ACC112 (cell line): ENCODE data around the gene CIAO3.

Experiments used
- H2AFZ ChIP-seq: fragments of 200-600 bp; sonication (generic); one replicate; pipeline ENCODE4 v1.6.0; 2017; ENCODE audit warnings: antibody characterized with exemption, low read length; ENCODE audit not compliant: unreplicated experiment
- H3K27ac ChIP-seq: fragments of 200-600 bp; sonication (generic); 2 replicates; pipeline ENCODE4 v1.5.1; 2014; ENCODE audit warnings: low read depth, mild to moderate bottlenecking, antibody characterized with exemption, low read length, moderate library complexity
- H3K27me3 ChIP-seq: fragments of 200-600 bp; sonication (generic); 2 replicates; pipeline ENCODE4 v1.6.1; 2014; ENCODE audit warnings: mild to moderate bottlenecking, antibody characterized with exemption, low read length, moderate library complexity, mixed read lengths; ENCODE audit not compliant: insufficient read depth
- H3K36me3 ChIP-seq: fragments of 200-600 bp; sonication (generic); 2 replicates; pipeline ENCODE4 v1.6.1; 2016; ENCODE audit warnings: mild to moderate bottlenecking, antibody characterized with exemption, low read length, moderate library complexity, mixed read lengths; ENCODE audit not compliant: insufficient read depth
- H3K4me1 ChIP-seq: fragments of 200-600 bp; sonication (generic); one replicate; pipeline ENCODE4 v1.6.1; 2016; ENCODE audit warnings: low read length, mixed read lengths; ENCODE audit not compliant: insufficient read depth, unreplicated experiment, control insufficient read depth
- H3K4me3 ChIP-seq: fragments of 200-600 bp; sonication (generic); 2 replicates; pipeline ENCODE4 v1.5.1; 2014; ENCODE audit warnings: mild to moderate bottlenecking, low read depth, low read length
- H3K79me2 ChIP-seq: fragments of 200-600 bp; sonication (generic); one replicate; pipeline ENCODE4 v1.6.0; 2016; ENCODE audit warnings: low read length; ENCODE audit not compliant: control insufficient read depth, unreplicated experiment, insufficient read depth

CIAO3 gene

GRCh38 chr16:764848-765487 is 24.2 kb upstream of the CIAO3 start:
- Histone ChIP-seq H3K4me1 (no peaks in the 10 kb centered on the region), H3K36me3 (no peaks in the 10 kb centered on the region), H3K27ac (no peak overlapping the region), H3K4me3 (no peak overlapping the region), H2AFZ (no peak overlapping the region), H3K79me2 (no peaks in the 10 kb centered on the region), H3K27me3 (no peaks in the 10 kb centered on the region)

DNA sequence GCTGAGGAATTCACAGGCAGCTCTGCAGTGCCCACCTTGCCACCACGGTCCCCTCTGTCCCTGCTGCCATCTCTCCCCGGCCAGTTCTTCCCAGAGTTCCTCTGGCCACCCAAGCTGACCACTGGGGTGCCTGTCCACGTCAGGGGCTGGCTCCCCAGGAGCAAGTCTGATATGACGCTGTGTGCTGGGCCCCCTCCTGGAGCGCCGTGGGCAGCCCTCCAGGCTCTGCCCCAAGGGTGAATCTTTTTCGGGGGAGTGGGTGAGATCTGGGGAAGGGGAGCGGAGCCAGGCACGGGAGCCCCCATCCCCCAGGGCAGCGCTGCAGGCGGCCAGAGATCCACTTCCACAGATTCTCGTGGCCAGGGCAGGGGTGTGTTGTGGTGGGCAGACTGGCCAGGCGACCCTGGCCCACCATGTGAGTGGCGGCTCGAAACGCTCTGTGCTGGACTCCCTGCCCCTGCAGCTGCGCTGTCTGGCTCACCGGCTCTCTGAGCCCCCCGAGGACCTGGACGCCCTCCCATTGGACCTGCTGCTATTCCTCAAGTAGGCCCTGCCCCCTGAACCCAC is 23.5 kb upstream of the CIAO3 start:
- no peak overlapping the region for H2AFZ ChIP-seq
- no peak overlapping the region for H3K4me3 ChIP-seq
- H3K27me3 ChIP-seq, result no peaks in the 10 kb centered on the region

DNA sequence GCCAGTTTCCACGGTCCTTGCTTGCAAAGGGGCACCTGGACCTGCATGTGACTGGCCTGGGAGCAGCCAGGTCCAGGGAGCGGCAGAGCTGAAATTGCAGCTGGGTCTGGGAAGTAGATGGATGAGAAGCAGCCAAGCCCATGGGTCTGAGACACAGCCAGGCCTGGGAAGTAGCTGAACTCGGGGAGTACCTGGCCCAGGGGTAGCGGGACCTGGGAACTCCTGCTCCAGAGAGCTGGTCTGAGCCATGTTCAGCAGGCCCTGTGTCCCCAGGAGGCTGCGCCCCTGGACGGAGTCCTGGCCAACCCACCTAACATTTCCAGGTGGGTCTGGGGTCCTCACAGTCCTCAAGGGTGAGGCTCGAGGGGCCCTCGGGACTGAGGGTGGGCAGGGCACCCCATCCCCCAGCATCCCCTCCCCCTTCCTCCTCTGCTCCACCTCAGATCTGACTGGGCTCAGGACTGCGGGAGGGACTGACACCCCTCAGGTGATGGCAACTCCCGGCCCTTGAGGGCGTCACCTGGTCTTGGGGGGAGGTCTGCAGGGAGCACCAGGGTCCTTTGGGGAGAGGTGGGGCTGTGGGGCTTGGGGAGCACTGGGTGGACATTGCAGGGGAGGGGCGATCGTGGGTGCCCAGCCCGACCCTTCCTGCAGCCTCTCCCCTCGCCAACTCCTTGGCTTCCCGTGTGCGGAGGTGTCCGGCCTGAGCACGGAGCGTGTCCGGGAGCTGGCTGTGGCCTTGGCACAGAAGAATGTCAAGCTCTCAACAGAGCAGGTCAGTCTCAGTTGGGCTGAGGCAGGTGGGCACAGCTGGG is 22.8 kb upstream of the CIAO3 start:
- no peak overlapping the region for H2AFZ ChIP-seq
- no peak overlapping the region for H3K4me3 ChIP-seq
- H3K79me2 ChIP-seq, result no peaks in the 10 kb centered on the region
- H3K27me3 ChIP-seq, result no peaks in the 10 kb centered on the region
- H3K4me1 ChIP-seq, result no peaks in the 10 kb centered on the region
- H3K36me3 ChIP-seq, result no peaks in the 10 kb centered on the region
- no peak overlapping the region for H3K27ac ChIP-seq

More for the DNA sequence above, 23.5 kb upstream of the CIAO3 start:
- H3K4me1 ChIP-seq, result no peaks in the 10 kb centered on the region
- H3K36me3 ChIP-seq, result no peaks in the 10 kb centered on the region
- H3K27ac ChIP-seq, result no peak overlapping the region
- no peaks in the 10 kb centered on the region for H3K79me2 ChIP-seq

GRCh38 chr16:762595-763268 is 21.9 kb upstream of the CIAO3 start:
- Histone ChIP-seq H3K4me1 (no peaks in the 10 kb centered on the region), H2AFZ (no peak overlapping the region), H3K4me3 (no peak overlapping the region), H3K79me2 (no peaks in the 10 kb centered on the region), H3K27ac (no peak overlapping the region), H3K27me3 (no peaks in the 10 kb centered on the region), H3K36me3 (no peaks in the 10 kb centered on the region)

DNA sequence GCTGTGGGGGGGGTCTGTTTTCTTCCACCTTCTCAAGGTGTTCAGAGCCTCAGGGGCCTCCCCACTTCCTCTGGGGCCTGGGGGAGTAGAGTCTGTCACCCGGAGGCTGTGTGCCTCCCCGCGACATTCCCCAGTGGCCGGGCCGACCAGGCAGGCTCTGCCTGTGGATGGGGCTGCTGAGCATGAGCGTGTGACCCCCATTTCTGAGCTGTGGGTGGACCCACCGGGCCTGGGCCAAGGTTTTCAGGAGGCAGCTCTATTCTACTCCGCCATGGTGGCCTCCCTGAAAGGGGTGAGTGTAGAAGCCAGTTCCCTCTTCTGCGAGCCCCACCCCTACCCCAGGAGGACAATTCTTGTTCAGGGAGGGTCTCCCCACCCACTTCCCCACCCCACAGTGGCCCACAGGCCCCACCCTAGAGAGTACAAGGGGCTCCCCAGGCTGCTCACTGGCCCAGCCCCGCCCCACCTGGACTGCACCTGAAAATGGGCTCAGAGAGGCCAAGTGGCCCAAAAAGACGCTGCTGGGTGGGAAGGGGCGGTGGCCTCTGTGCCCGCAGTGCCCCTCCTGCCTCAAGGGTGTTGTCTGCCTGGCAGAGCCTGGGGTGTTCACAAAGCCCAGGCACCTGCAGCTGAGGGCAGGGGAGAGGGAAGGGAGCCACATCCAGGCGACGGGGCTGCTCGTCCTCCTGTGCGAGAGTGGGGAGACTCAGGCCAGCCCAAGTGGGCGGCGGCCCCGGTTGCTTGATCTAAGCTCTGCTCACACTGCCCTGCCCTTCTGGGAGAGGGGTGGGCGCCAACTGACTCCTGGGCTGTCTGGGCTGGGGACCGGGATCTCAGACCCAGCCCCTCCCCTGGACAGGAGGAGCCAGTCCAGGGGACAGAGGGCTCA is 21.1 kb upstream of the CIAO3 start:
- Histone ChIP-seq H3K4me1 (no peaks in the 10 kb centered on the region), H3K79me2 (no peaks in the 10 kb centered on the region), H3K27ac (no peak overlapping the region)

DNA sequence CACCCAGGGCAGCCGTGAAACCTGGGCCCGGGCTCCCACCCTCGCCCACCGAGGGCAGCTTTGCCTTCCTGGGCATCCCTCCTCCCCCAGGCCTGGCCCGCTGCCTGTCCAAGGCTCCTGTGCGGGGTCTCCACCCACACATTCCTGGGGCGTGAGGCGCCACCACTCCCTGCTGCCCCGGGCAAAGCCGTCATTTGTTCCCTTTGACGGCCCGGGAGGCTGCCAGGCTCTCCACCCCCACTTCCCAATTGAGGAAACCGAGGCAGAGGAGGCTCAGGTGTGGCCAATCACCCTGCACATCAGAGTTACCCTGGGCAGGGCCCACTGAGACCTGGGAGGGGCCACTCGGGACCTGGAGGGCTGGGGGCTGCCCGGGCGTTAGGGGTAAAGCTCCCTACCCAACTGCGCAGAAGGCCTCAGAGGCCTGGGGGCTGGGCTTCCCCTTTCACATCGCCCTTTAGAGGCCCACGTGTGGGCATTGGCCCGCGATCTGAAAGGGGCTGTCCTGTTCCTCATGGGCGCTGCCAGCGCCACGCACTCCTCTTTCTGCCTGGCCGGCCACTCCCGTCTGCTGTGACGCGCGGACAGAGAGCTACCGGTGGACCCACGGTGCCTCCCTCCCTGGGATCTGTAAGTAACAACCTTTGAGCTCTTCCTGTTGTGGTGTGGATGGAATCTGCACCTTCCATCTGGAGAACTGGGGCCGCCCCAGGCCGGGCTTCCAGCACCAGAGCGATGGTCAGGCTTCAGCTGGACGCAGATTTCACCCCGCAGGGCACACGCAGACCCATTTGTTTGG is 19.9 kb upstream of the CIAO3 start, which contains the start of gene MSLN:
Gene MSLN (plus strand): TSS at position 190 of the 799 bp plus-strand sequence. CDS start 1,947 bp downstream, outside the sequence.
- Histone ChIP-seq H2AFZ (no peak within 1 kb of the TSS), H3K36me3 (no peaks in the 10 kb centered on the region), H3K4me3 (no peak within 1 kb of the TSS), H3K27ac (no peak within 1 kb of the TSS), H3K79me2 (no peaks in the 10 kb centered on the region), H3K27me3 (no peaks in the 10 kb centered on the region), H3K4me1 (no peaks in the 10 kb centered on the region)

More for the DNA sequence above, 21.1 kb upstream of the CIAO3 start:
- Histone ChIP-seq H3K36me3 (no peaks in the 10 kb centered on the region), H3K4me3 (no peak overlapping the region), H3K27me3 (no peaks in the 10 kb centered on the region), H2AFZ (no peak overlapping the region)

GRCh38 chr16:760065-760464 is 19.3 kb upstream of the CIAO3 start:
- H3K79me2 ChIP-seq, result no peaks in the 10 kb centered on the region
- no peak overlapping the region for H3K4me3 ChIP-seq
- no peaks in the 10 kb centered on the region for H3K36me3 ChIP-seq
- H3K4me1 ChIP-seq, result no peaks in the 10 kb centered on the region
- no peak overlapping the region for H3K27ac ChIP-seq
- H3K27me3 ChIP-seq, result no peaks in the 10 kb centered on the region
- H2AFZ ChIP-seq, result no peak overlapping the region

- H3K27ac ChIP-seq, result no peak overlapping the region
- no peaks in the 10 kb centered on the region for H3K4me1 ChIP-seq
- no peaks in the 10 kb centered on the region for H3K27me3 ChIP-seq
- no peaks in the 10 kb centered on the region for H3K36me3 ChIP-seq
- H3K4me3 ChIP-seq, result no peak overlapping the region
- H3K79me2 ChIP-seq, result no peaks in the 10 kb centered on the region
- H2AFZ ChIP-seq, result no peak overlapping the region
Observed at GRCh38 chr16:759110-759910, 18.5 kb upstream of the CIAO3 start.

GRCh38 chr16:756428-756827 is 15.6 kb upstream of the CIAO3 start:
- no peak overlapping the region for H3K27ac ChIP-seq

More at GRCh38 chr16:756428-756827, 15.6 kb upstream of the CIAO3 start:
- H3K4me1 ChIP-seq, result no peaks in the 10 kb centered on the region
- no peaks in the 10 kb centered on the region for H3K79me2 ChIP-seq
- no peak overlapping the region for H2AFZ ChIP-seq
- no peaks in the 10 kb centered on the region for H3K36me3 ChIP-seq
- H3K4me3 ChIP-seq, result no peak overlapping the region
- no peaks in the 10 kb centered on the region for H3K27me3 ChIP-seq
